Measurements from ENCODE around the gene GCH1.

GCH1 gene

DNA sequence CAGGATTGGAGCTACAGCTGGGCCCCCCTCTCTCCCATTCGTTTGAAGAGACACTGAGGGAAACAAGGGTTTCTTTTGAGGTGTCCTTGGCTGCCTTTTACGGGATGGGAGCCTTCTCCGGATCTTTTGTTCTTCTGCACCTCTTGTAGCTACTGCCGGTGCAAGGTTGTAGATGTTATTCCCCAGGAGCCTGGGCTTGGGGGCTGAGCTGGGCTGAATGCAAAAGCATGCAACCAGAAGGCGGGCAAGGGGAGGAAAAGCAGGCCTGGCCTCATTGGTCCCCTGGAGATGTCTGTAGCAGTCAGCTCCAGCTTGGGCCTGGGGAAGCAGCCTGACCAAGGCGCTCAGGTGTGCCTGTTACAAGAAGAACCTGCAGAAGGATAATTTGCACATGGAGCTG, 110.3 kb downstream of the GCH1 start:
- no peak for DNase-seq

Data from T1000 (cell line).